Dedifferentiated amniotic fluid mesenchymal stem cell (primary cell): Measurements from ENCODE around the gene CAGE1.
A peak's percentile ranks its signal among the peaks of the same experiment; 100 is the strongest.

Source experiments
- DNase-seq: peaks from one replicate; pipeline ENCODE4 v3.0.0-alpha.2; 2016; ENCODE audit errors: extremely low spot score

The CAGE1 gene

GRCh38 chr6:7311917-7312615, 77.5 kb downstream of the CAGE1 start:
- DNase-seq = peak; percentile 26

- DNase-seq = no peak
These were observed 78.4 kb downstream of the CAGE1 start for GRCh38 chr6:7311176-7311575.

- DNase-seq = no peak
These were observed 80.5 kb downstream of the CAGE1 start for GRCh38 chr6:7309050-7309449.

GRCh38 chr6:7307533-7307932, 82.0 kb downstream of the CAGE1 start:
- DNase-seq = no peak

- DNase-seq = no peak
These were observed 84.7 kb downstream of the CAGE1 start for GRCh38 chr6:7304821-7305220.

GRCh38 chr6:7301702-7302101, 87.8 kb downstream of the CAGE1 start:
- DNase-seq = no peak

- no peak for DNase-seq
These were observed 88.6 kb downstream of the CAGE1 start for GRCh38 chr6:7300926-7301325.

- DNase-seq = no peak
These were observed 91.4 kb downstream of the CAGE1 start for GRCh38 chr6:7298113-7298512.

GRCh38 chr6:7296602-7297001, 92.9 kb downstream of the CAGE1 start:
- no peak for DNase-seq

- no peak for DNase-seq
These were observed 93.6 kb downstream of the CAGE1 start for GRCh38 chr6:7295916-7296315.

- DNase-seq = no peak
These were observed 96.8 kb downstream of the CAGE1 start for GRCh38 chr6:7292596-7293255.

- no peak for DNase-seq
These were observed 99.5 kb downstream of the CAGE1 start for GRCh38 chr6:7290079-7290478.

- DNase-seq = no peak
These were observed 104.1 kb downstream of the CAGE1 start for GRCh38 chr6:7285416-7285815.

GRCh38 chr6:7283676-7284075, 105.9 kb downstream of the CAGE1 start:
- no peak for DNase-seq

- no peak for DNase-seq
These were observed 107.2 kb downstream of the CAGE1 start for GRCh38 chr6:7282097-7282906.
